Measurements from ENCODE around the gene THEMIS2.
A peak's percentile ranks its signal among the peaks of the same experiment; 100 is the strongest.
"Not testable (repeated sequence)": the region's sequence is repeated elsewhere in the genome, so short reads cannot be mapped to it uniquely, and the experiment has no call there.

The THEMIS2 gene

DNA sequence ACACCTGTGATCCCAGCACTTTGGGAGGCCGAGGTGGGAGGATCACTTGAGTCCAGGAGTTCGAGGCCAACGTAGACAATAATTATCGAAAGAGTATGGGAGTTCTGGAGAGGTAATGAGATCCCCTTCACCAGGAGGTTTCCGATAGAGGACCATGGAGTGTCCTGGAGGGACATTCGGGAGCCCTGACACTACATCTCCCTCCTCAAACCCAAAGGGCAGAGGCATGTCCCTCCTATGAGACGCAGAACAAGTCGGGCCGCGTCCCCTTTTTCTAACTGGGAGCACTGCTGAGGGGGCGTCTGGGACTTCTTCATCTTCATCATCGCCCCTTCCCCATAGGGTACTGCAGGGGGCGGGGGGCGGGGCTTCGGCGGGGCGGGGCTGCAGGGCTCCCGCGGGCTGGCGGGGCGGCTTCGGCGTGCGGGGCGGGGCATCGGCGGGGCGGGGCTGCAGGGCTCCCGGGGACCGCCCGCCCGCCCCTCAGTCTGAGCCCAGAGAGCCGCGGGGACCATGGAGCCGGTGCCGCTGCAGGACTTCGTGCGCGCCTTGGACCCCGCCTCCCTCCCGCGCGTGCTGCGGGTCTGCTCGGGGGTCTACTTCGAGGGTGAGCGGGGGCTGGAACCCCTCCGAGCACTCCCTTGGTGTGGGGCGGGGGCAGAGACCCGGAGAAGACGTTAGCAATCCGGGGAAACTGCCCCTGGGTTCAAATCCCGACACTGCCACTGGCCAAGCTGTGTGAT, at the start of gene THEMIS2:
Gene THEMIS2 (plus strand): TSS at position 486 of the 743 bp plus-strand sequence. CDS start 28 bp downstream, at position 514.
- peak; percentile 61 to 80 (median 67) for DNase-seq (ENCODE audit: low read depth in 4 of 4, low spot score in 1 of 4)

DNA sequence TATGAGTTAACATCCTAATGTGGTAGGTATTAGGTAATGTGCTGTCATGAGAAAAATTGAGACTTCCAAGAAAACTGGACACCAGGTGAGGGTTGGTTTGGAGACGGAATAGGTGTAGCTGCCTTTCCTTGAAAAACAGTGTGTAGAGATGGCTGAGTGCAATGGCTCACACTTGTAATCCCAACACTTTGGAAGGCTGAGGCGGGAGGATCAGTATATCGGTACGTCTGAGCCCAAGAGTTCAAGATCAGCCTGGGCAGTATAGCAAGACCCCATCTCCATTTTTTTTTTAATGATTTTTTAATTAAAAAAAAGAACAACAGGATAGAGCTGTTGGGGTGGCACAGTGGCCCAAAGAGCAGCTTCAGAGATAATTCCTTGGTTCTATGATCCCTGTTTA, 48.6 kb upstream of the THEMIS2 start:
- no peak for DNase-seq (ENCODE audit: low read depth in 4 of 4, low spot score in 1 of 4)

DNA sequence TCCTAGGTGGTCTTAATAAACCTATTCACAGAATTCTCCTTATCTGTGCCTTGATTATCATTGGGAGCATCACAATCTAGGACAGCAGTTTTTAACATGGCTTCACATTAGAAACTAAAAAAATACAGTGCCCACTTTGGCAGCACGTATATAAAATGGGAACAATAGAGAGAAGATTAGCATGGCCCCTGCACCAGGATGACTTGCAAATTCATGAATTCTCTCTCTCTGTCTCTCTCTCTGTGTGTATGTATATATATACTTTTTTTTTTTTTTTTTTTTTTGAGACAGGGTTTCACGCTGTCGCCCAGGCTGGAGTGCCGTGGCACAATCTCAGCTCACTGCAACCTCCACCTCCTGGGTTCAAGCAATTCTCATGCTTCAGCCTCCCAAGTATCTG, 47.9 kb upstream of the THEMIS2 start:
- DNase-seq (ENCODE audit: low read depth in 4 of 4, low spot score in 1 of 4) = no peak

GRCh38 chr1:27829339-27829960, 42.9 kb upstream of the THEMIS2 start:
- DNase-seq (ENCODE audit: low read depth in 4 of 4, low spot score in 1 of 4) = not testable (repeated sequence)

DNA sequence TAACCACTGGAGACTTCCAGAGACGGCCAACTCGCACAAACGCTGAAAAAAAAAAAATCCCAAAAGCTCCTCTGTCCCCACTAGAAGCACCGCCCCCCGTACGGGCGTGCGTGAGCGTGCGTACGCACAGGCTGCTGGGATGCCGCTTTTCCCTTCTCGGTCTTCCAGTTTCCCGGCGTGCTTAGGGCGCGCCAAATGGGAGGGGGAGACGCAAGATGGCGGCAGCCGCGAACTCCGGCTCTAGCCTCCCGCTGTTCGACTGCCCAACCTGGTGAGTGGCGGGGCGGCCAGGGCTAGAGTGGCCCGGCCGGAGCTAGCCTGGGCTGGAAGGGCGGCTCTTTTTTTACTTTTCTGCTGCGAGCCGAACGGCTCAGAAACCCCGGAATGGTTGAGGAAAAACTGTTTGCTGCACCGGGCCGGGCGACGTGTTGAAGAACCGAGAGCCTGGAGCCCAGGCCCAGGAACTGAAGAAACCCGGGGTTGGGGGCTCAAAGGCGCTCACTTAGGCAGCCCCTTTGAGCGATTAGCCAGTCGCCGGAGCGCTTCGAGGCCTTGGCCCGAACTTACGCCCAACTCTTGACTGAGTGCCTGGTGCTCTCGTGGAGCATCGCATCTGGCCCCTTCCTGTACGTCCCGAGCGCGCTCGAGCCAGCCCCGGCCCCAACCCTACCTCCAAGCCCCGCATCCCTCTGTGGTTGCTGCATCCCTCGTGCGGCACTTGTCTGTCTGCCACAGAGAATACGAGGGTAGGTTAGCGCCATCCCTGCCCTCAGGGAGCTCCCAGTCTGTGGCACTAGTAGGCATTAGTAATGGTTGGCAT, 41.5 kb upstream of the THEMIS2 start, which contains the start of gene PPP1R8:
Gene PPP1R8 (plus strand): TSS at position 162 of the 820 bp plus-strand sequence. CDS start 54 bp downstream, at position 216.
- peak; percentile 74 to 91 (median 80) for DNase-seq (ENCODE audit: low read depth in 4 of 4, low spot score in 1 of 4)

DNA sequence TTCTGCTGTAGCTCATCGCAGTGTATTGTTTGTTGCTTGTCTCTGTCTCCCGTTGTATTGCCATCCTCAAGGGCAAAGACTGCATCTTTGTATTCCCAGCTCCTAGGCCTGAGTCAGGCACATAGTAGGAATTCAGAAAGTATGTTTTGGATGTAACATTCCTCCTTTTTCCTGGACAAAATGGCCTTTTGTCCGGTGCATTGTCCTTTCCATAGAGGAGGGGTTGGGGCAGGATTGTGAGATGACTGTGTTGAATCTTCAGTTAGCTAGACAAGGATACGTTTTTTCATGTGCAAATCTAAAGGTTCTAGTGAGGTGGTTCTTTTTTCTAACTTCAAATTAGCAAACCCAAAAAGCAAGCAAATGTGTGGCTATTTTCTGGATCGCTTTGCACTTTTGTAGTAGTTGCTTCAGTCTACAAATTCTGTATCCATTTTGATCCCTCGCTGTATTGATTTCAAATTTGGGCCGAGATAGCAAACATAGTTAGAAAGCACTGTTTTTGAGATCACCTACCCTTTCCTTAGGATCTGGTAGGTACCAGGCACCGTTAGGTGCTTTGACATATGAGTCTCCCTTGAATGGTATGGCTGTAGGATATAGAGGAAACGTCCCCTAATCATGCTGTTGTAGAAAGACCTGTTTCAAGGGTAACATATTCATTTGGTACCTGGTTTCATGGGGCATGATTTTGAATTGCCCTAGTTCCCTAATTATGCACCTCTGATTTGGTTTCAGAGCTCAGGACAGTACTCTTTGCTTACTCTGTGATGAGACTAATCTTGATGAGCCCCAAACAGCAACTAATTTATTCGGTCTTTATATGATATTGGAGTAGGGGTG, 40.6 kb upstream of the THEMIS2 start:
- no peak for DNase-seq (ENCODE audit: low read depth in 4 of 4, low spot score in 1 of 4)

DNA sequence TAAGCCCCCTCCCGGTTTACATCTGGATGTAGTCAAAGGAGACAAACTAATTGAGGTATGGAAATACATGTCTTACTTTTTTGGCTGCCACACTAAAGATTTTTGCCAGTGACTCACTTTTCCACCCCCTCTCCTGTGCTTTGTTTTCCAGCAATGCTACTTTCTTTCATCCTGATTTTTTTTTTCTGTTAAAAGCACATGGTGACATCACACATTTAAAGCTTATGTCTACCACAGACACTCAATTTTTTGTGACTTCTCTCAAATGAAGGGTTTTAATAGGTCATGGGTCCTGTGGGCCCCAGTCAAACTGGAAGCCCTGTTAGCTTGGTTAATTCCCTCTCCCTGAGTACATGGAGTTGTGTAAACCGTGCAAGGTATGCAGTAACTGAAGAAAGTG, 39.6 kb upstream of the THEMIS2 start:
- DNase-seq (ENCODE audit: low read depth in 4 of 4, low spot score in 1 of 4) = no peak

GRCh38 chr1:27833470-27833869, 38.9 kb upstream of the THEMIS2 start:
- DNase-seq (ENCODE audit: low read depth in 4 of 4, low spot score in 1 of 4) = no peak

- no peak for DNase-seq (ENCODE audit: low read depth in 4 of 4, low spot score in 1 of 4)
Measured at GRCh38 chr1:27835046-27835445, 37.3 kb upstream of the THEMIS2 start.

DNA sequence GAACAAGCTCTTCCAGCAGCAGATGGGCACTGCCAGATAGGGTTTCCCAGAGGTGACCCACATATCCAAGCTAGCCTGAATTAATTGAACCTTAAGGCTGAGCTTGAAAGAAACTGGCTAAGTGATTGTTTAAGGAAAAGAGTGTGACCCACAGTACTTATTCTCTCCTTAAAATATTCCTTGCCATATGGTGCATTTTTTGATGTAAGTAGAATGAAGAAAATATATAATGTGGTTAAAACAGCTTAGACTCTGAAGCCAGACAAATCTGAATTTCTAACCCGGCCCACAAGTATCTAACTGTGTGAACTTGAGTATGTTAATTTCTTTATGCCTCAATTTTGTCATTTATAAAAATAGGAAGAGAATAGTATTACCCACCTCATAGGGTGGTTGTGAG, 36.8 kb upstream of the THEMIS2 start:
- no peak for DNase-seq (ENCODE audit: low read depth in 4 of 4, low spot score in 1 of 4)

DNA sequence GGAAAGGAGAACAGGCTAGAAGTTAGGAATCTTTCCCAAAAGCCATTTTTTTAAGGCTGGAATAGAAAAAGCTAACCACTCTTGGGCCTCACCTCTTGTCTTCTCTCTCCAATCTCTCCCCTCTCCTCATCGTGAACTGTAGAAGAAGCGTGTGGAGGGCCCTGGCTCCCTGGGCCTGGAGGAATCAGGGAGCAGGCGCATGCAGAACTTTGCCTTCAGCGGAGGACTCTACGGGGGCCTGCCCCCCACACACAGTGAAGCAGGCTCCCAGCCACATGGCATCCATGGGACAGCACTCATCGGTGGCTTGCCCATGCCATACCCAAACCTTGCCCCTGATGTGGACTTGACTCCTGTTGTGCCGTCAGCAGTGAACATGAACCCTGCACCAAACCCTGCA, 22.4 kb upstream of the THEMIS2 start:
- no peak for DNase-seq (ENCODE audit: low read depth in 4 of 4, low spot score in 1 of 4)

DNA sequence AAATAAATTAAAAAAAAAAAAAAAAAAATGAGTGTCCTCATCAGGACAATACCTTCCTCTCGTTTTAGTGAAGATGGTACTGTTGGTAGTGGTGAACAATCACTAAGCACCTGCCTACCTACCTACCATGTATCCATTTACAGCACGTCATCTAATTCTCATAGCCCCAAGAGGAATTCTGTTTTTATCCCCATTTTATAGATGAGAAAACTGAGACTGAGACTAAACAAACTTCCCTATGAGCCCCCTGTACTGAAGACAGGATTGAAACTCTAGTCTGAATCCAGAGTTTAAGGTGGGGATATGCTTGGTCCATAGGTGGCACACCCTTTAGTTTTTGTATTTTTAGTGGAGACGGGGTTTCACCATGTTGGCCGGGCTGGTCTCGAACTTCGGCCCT, 17.3 kb upstream of the THEMIS2 start:
- no peak for DNase-seq (ENCODE audit: low read depth in 4 of 4, low spot score in 1 of 4)

DNA sequence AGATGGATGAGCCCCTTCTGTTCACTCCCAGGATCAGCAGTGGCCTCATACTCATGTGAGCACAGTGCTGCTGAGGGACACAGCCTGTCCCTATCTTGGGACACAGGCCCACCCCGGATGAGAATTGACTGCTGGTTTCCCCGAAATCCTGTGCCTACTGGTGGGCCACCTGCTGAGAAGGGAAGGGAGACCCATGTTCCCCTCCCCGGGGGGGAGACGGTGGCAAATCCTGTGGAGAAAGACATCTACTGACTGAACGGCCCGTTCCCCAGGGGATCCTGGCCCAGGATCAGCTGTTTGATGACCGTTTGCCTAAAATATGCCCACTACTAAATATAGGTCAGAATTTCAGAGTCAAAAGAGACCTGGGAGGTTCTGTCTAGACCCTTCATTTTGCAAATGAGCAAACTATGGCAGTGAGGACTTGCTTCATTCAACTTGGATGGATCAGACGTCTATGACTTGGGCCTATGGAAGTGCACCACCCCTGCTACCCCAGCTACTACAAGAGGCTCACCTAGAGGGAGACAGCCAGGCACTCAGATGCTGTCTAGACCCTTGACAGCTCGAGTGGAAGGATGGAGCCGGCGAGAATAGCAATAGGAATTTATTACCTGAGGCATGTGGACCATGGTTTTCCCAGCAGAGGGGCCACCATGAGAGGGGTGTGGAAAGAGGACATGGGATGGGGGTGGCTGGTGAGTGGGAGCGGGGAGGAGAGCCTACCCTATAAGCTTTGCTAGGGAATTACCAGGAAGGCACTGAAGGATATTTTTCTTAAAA, 15.6 kb upstream of the THEMIS2 start:
- no peak for DNase-seq (ENCODE audit: low read depth in 4 of 4, low spot score in 1 of 4)

DNA sequence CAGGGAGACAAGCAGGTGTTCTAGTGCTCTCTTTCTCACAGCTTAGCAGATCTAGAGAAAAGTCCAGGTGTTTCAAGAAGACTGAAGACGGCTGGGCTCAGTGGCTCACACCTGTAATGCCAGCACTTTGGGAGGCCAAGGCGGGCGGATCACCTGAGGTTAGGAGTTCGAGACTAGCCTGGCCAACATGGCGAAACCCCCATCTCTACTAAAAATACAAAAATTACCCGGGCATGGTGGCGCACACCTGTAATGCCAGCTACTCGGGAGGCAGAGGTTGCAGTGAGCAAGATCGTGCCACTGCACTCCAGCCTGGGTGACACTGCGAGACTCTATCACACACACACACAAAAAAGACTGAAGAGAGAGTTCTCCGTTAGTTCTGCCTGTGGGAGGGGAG, 14.8 kb upstream of the THEMIS2 start:
- not testable (repeated sequence) for DNase-seq (ENCODE audit: low read depth in 4 of 4, low spot score in 1 of 4)

- peak; percentile 73 to 78 (median 74) for DNase-seq (ENCODE audit: low read depth in 4 of 4, low spot score in 1 of 4)
Measured at GRCh38 chr1:27858072-27858948, 14.0 kb upstream of the THEMIS2 start.

- DNase-seq (ENCODE audit: low read depth in 4 of 4, low spot score in 1 of 4) = no peak
Measured at GRCh38 chr1:27858949-27859576, 13.3 kb upstream of the THEMIS2 start.

DNA sequence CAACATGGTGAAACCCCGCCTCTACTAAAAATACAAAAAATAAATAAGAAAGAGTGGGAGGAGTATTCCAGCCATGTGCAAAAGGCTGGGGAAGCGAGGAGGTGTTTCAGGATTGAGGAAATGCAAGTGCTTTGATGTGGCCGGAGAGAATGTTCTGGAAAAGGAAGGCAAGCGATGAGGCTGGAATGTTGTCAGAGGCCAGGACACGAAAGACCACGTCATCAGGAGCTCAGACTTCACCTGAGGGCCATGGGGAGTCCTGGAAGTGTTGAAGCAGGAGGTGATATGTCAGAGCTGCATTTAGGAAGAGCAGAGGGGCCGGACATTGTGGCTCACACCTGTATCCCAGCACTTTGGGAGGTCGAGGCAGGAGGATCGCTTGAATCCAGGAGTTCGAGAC, 10.9 kb upstream of the THEMIS2 start:
- DNase-seq (ENCODE audit: low read depth in 4 of 4, low spot score in 1 of 4) = no peak

- DNase-seq (ENCODE audit: low read depth in 4 of 4, low spot score in 1 of 4) = no peak
Measured at GRCh38 chr1:27862004-27862403, 10.3 kb upstream of the THEMIS2 start.

Data from stimulated activated CD4-positive, alpha-beta T cell treated with anti-CD3 and anti-CD28 coated beads, Interleukin-1b, Interleukin-23, amount 100 ng/mL, for 24 hours (primary cell).